IPS DF 19.7 (cell line): ENCODE data around the gene ESPL1.
"Not testable (repeated sequence)": the region's sequence is repeated elsewhere in the genome, so short reads cannot be mapped to it uniquely, and the experiment has no call there.

Experiments used
- DNase-seq: peaks from one replicate; pipeline ENCODE4 v3.0.0-alpha.2; 2013; ENCODE audit warnings: low read depth, low spot score

ESPL1 gene

GRCh38 chr12:53299101-53299453, 31.0 kb downstream of the ESPL1 start:
- no peak for DNase-seq

- peak; percentile 85 for DNase-seq
Observed at GRCh38 chr12:53299454-53300180, 31.5 kb downstream of the ESPL1 start, which contains the start of gene MYG1. TSS of gene MYG1 (plus strand) at chr12:53299695. CDS start at chr12:53299738, 43 bp downstream.

GRCh38 chr12:53300187-53300586, 32.1 kb downstream of the ESPL1 start:
- no peak for DNase-seq

GRCh38 chr12:53302903-53303302, 34.8 kb downstream of the ESPL1 start:
- DNase-seq: no peak

- DNase-seq: no peak
Observed at GRCh38 chr12:53306826-53307225, 38.7 kb downstream of the ESPL1 start.

GRCh38 chr12:53308276-53308675, 40.2 kb downstream of the ESPL1 start:
- no peak for DNase-seq

- DNase-seq: no peak
Observed at GRCh38 chr12:53313996-53314395, 45.9 kb downstream of the ESPL1 start.

GRCh38 chr12:53320352-53321195, 52.5 kb downstream of the ESPL1 start:
- DNase-seq: no peak

GRCh38 chr12:53324113-53324778, 56.1 kb downstream of the ESPL1 start:
- no peak for DNase-seq

- no peak for DNase-seq
Observed at GRCh38 chr12:53324779-53325510, 56.8 kb downstream of the ESPL1 start.

GRCh38 chr12:53325511-53326061, 57.5 kb downstream of the ESPL1 start:
- no peak for DNase-seq

- no peak for DNase-seq
Observed at GRCh38 chr12:53326460-53327185, 58.5 kb downstream of the ESPL1 start.

- DNase-seq: no peak
Observed at GRCh38 chr12:53327435-53328042, 59.4 kb downstream of the ESPL1 start.

GRCh38 chr12:53328043-53328435, 59.9 kb downstream of the ESPL1 start:
- no peak for DNase-seq

GRCh38 chr12:53330671-53331070, 62.6 kb downstream of the ESPL1 start:
- DNase-seq: no peak

GRCh38 chr12:53332339-53332738, 64.2 kb downstream of the ESPL1 start:
- not testable (repeated sequence) for DNase-seq

- no peak for DNase-seq
Observed at GRCh38 chr12:53332744-53333143, 64.6 kb downstream of the ESPL1 start.

GRCh38 chr12:53333289-53333688, 65.2 kb downstream of the ESPL1 start:
- no peak for DNase-seq

- no peak for DNase-seq
Observed at GRCh38 chr12:53333845-53334244, 65.7 kb downstream of the ESPL1 start.

GRCh38 chr12:53334822-53335221, 66.7 kb downstream of the ESPL1 start:
- no peak for DNase-seq
